HEK293T (cell line): ENCODE measurements around the gene HTR2A.

ENCODE experiments used
- ARNT ChIP-seq: fragments of 450-650 bp; IDR thresholded peaks from 2 replicates; pipeline ENCODE4 v1.6.1; 2017; ENCODE audit warnings: mild to moderate bottlenecking
- BHLHE40 ChIP-seq: fragments of 450-650 bp; IDR thresholded peaks from 2 replicates; pipeline ENCODE4 v1.6.1; 2016; ENCODE audit warnings: mild to moderate bottlenecking, moderate library complexity, borderline replicate concordance
- CTBP1 ChIP-seq: fragments of 450-650 bp; IDR thresholded peaks from 2 replicates; pipeline ENCODE4 v1.6.1; 2016; ENCODE audit warnings: borderline replicate concordance
- ELF4 ChIP-seq: fragments of 450-650 bp; IDR thresholded peaks from 2 replicates; pipeline ENCODE4 v1.6.1; 2017; ENCODE audit warnings: antibody characterized with exemption
- FOXA1 ChIP-seq: fragments of 450-650 bp; IDR thresholded peaks from 2 replicates; pipeline ENCODE4 v1.6.1; 2016; ENCODE audit warnings: mild to moderate bottlenecking
- HDGF ChIP-seq: fragments of 450-650 bp; IDR thresholded peaks from 2 replicates; pipeline ENCODE4 v1.6.1; 2017; ENCODE audit warnings: antibody characterized with exemption, borderline replicate concordance
- NFRKB ChIP-seq: fragments of 450-650 bp; IDR thresholded peaks from 2 replicates; pipeline ENCODE4 v1.6.1; 2016; ENCODE audit warnings: mild to moderate bottlenecking, moderate library complexity
- SP1 ChIP-seq: fragments of 450-650 bp; IDR thresholded peaks from 2 replicates; pipeline ENCODE4 v1.6.1; 2017
- TARDBP ChIP-seq: fragments of 450-650 bp; IDR thresholded peaks from 2 replicates; pipeline ENCODE4 v1.6.1; 2016

DNA sequence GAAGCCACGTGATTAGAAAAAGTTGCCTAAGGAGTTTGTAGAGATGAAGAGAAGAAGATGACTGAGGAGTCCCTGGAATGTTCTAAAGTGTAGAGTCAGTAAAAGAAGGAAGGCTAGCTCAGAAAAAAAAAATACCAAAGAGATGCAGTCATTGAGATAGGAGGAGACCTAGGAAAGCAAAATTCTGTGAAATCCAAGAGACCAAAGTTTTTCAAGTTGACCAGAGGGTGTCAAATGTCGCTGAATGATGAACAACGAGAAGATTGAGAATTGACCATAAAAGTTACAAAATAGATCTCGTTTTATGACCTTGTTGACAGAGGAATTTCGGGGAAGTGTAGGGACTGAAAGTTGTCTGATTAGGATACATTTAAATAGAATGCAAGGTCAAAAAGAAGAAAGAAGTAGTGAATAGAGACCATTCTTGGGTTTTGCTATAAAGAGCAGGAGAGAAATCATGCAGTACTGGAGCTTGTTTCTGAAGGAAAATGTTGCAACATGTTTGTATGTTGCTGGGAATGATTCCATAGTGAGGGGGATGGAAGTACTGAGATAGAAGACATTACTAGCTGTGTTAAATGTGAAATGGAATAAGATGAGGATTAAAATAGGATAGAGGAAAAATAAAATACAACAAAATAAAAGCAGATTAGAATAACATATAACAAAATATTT lies 30.2 kb upstream of the HTR2A start:
- TF ChIP-seq ARNT = no peak
- no peak for TF ChIP-seq FOXA1
- no peak for TF ChIP-seq TARDBP
- no peak for TF ChIP-seq HDGF
- no peak for TF ChIP-seq BHLHE40
- no peak for TF ChIP-seq ELF4
- no peak for TF ChIP-seq NFRKB
- no peak for TF ChIP-seq SP1
- no peak for TF ChIP-seq CTBP1
